ENCODE measurements around the gene TLE5.
"Not testable (repeated sequence)": the region's sequence is repeated elsewhere in the genome, so short reads cannot be mapped to it uniquely, and the experiment has no call there.

The TLE5 gene

GRCh38 chr19:3060857-3061181, 1.5 kb downstream of the TLE5 start:
- DNase-seq: no peak

GRCh38 chr19:3059653-3060052, 2.6 kb downstream of the TLE5 start:
- no peak for DNase-seq

- no peak for DNase-seq
These were observed 3.4 kb downstream of the TLE5 start for GRCh38 chr19:3058821-3059314.

GRCh38 chr19:3058009-3058820, 4.1 kb downstream of the TLE5 start:
- DNase-seq: no peak

- DNase-seq: no peak
These were observed 5.0 kb downstream of the TLE5 start for GRCh38 chr19:3057275-3057714.

GRCh38 chr19:3056417-3057088, 5.7 kb downstream of the TLE5 start:
- DNase-seq: no peak

GRCh38 chr19:3055741-3056416, 6.4 kb downstream of the TLE5 start:
- DNase-seq: no peak

- DNase-seq: no peak
These were observed 7.1 kb downstream of the TLE5 start for GRCh38 chr19:3054972-3055740.

- no peak for DNase-seq
These were observed 7.9 kb downstream of the TLE5 start for GRCh38 chr19:3054265-3054971.

- no peak for DNase-seq
These were observed 8.5 kb downstream of the TLE5 start for GRCh38 chr19:3053780-3054179.

GRCh38 chr19:3053218-3053621, 9.1 kb downstream of the TLE5 start:
- no peak for DNase-seq

- DNase-seq: not testable (repeated sequence)
These were observed 12.3 kb downstream of the TLE5 start for GRCh38 chr19:3050016-3050415.

- no peak for DNase-seq
These were observed 13.2 kb downstream of the TLE5 start for GRCh38 chr19:3049089-3049488.

- no peak for DNase-seq
These were observed 14.1 kb downstream of the TLE5 start for GRCh38 chr19:3048190-3048533.

GRCh38 chr19:3047496-3048189, 14.7 kb downstream of the TLE5 start:
- DNase-seq: no peak

GRCh38 chr19:3046698-3047495, 15.4 kb downstream of the TLE5 start:
- DNase-seq: no peak

GRCh38 chr19:3045885-3046697, 16.2 kb downstream of the TLE5 start:
- DNase-seq: no peak

GRCh38 chr19:3045191-3045590, 17.1 kb downstream of the TLE5 start:
- no peak for DNase-seq

- no peak for DNase-seq
These were observed 19.6 kb downstream of the TLE5 start for GRCh38 chr19:3042621-3043267.

Measured in SIG-M5 (cell line).